NCI-H345 treated with DMSO at 0.1 percent for 48 hours (cell line): Measurements from ENCODE around the gene CENPH.
"Not testable (repeated sequence)": the region's sequence is repeated elsewhere in the genome, so short reads cannot be mapped to it uniquely, and the experiment has no call there.

Experiments used
- DNase-seq: peaks from one replicate; lab custom pipeline; 2025; ENCODE audit not compliant: unreplicated experiment; lab: John Stamatoyannopoulos, UW

CENPH gene

DNA sequence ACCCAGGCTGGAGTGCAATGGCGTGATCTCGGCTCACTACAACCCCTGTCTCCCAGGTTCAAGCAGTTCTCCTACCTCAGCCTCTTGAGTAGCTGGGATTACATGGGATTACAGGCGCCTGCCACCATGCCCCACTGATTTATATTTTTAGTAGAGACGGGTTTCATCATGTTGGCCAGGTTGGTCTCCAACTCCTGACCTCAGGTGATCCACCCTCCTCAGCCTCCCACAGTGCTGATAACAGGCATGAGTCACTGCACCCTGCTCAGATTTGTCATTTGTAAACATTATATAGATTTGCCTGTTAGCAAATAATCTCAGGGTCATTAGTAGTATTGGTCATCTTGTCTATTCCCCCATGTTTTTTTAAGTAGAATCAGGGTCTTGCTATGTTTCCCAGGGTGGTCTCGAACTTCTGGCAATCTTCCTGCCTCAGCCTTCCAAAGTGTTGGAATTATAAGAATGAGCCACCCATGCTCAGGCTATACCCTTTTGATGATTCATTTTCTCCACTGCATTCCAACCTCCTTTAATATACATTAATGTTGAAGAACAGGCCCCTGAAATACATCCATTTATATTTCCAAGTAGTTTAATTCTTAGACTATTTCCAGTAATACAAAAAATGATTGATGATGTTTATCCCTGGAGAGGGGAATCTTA lies 17.3 kb downstream of the CENPH start:
- DNase-seq, result no peak

DNA sequence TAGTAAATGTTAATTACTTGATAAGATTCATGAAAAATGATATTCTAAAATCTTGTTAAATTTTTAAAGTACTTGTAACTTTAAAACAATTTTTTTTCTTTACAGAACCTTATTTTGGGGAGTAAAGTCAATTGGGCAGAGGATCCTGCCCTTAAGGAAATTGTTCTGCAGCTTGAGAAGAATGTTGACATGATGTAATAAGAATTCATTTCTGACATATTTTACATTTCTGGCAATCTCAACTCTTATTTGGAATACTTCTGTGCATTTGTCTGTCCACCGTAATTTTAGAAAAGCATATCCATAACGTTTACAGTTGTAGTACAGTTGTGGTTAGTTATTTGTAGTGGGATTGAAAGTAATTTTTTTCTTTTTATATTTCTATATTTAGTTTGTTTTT lies 20.2 kb downstream of the CENPH start:
- no peak for DNase-seq

DNA sequence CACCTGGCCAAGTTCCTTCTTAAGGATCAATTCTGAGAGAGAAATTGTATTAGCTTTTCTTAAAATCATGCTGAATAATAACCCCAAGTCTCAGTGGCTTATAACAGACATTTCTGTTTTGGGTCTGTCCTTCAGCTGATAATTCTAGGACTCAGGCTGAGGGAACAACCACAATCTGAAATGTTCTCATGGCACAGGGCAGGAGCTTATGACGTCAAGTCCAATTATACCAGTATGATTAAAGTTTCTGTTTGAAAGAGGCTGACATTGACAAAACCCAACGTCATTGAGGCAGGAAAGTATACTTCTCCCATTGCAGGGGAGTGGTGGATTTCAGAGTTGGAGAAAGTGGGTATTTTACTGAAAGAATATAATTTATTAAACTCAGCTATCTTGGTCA lies 21.8 kb downstream of the CENPH start:
- no peak for DNase-seq

DNA sequence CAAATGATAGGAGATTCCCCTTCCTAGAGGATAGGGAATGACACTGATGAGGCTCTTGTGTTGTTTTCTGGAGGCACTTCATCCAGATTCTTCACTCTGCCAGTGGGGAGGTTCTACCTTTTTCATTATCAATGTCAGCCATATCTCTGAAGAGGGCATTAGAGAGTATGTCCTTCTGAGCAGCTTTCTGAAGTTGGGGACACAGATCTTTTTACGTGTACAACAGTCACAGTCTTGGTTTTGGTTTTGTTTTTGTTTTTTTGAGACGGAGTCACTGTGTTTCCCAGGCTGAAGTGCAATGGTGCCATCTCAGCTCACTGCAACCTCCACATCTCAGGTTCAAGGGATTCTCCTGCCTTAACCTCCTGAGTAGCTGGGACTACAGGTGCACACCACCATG lies 22.6 kb downstream of the CENPH start:
- DNase-seq, result no peak

DNA sequence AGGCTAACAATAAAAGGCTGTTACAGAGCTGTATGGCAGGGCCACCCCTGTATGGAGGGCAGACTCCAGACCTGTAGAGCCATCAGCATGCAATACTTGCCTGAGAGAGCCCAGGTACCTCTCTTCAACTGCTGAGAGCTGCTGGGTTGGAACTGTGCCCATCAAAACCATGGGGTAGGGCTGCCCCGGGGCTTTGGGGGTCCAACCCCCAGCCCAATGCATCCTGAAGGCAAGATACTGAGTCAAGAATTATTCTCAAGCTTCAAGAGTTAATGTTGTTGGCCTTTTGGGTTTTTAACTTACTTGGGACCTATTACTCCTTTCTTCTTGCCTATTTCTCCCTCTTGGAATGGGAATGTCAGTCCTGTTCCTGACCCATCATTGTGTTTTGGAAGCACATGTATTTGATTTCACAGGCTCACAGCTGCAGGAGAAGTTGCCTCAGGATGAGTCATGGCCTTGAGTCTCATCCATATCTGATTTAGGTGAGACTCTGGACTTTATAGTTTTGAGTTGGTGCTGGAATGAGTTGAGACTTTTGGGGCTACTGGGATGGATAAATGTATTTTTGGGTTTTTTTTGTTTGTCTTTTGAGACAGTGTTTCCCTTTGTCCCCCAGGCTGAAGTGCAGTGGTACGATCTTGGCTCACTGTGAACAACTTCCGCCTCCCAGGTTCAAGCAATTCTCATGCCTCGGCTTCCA lies 24.3 kb downstream of the CENPH start:
- DNase-seq, result no peak

DNA sequence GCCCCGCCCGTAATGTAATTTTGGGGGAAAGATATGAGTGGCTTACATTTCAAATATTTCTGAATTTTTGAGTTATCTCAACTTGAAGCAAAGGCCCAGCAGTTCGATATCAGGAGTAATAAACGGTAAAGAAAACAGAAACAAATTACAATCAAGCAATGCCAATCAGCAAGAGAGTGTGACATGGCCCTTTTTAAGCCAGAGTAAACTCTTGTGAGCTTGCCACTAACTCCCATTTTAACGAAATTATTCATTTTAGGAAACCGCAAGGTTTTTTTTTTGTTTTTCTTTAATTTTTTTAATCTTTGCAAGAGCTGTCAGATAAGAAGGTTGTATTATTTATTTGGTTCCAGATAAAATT lies 27.7 kb downstream of the CENPH start:
- peak; percentile 7 for DNase-seq

DNA sequence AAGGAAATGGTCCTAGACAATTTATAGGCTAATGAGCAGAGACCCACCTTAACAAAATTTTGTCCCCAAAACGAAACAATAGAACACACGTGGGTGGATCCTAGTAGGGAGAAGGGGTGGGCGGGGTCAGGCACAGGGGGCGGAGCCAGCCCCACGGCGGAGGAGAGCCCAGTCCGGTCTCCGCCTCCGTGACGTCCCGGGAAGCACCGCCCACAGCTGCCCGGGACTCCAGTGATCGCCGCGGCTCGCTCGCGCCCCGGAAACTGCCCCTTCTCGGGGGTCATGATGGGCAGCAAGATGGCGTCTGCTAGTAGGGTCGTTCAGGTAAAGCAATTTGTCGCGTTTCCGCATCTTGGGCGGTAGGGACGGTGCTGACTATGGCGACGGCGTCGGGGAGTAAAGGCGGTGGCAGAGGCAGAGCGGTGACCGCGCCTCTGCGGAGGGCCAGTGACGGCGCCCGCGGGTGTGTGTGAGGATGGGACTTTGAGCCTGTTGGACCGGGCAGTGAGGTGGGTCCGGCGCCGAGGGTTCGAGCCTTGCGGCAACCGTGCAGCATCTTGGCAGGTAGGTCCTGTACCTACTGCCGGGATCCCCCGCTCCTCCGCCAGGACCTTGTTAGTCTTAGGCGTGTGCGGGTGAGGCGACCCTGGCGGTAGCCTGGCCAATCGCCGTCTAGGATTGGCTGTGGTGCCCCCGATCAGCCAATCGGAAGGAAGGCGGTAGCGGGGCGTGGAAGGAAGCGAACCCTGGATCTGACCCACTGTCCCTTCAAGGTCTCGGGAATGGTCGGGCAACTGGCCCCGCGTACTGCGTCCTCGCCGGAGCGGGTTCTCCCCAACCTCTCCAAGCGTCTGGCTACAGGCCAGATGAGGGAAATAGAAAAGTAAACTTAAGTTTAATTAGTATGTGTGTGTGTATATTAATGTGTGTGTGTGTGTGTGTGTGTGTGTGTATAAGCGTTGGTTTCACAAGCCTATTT lies 28.5 kb downstream of the CENPH start:
- peak; percentile 77 for DNase-seq

DNA sequence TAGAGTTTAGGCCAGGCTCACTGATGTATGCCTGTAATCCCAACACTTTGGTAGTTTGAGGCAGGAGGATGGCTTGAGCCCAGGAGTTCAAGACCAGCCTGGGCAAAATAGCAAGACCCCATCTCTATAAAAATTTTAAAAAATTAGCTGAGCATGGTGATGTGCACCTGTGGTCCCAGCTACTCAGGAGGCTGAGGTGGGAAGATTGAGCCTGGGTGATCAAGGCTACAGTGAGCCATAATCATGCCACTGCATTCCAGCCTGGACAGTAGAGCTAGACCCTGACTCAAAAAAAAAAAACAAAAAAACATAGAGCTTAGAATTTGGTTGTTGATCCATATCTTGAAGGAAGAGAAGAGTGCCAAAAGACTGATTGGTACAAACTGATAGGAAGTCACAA lies 30.6 kb downstream of the CENPH start:
- no peak for DNase-seq

DNA sequence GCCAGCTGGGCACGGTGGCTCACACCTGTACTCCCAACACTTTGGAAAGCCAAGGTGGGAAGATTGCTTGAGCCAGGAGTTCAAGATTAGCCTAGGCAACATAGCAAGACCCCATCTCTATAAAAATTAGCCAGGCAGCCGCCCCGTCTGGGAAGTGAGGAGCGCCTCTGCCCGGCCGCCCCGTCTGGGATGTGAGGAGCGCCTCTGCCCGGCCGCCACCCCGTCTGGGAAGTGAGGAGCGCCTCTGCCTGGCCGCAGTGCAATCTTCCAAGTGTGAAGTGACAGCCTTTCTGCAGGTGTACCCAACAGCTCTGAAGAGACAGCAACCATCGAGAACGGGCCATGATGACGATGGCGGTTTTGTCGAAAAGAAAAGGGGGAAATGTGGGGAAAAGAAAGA lies 31.0 kb downstream of the CENPH start:
- not testable (repeated sequence) for DNase-seq

DNA sequence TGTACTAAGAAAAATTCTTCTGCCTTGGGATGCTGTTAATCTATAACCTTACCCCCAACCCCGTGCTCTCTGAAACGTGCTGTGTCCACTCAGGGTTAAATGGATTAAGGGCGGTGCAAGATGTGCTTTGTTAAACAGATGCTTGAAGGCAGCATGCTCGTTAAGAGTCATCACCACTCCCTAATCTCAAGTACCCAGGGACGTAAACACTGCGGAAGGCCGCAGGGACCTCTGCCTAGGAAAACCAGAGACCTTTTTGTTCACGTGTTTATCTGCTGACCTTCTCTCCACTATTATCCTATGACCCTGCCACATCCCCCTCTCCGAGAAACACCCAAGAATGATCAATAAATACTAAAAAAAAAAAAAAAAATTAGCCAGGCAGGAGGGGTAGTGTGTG lies 31.4 kb downstream of the CENPH start:
- DNase-seq, result not testable (repeated sequence)

DNA sequence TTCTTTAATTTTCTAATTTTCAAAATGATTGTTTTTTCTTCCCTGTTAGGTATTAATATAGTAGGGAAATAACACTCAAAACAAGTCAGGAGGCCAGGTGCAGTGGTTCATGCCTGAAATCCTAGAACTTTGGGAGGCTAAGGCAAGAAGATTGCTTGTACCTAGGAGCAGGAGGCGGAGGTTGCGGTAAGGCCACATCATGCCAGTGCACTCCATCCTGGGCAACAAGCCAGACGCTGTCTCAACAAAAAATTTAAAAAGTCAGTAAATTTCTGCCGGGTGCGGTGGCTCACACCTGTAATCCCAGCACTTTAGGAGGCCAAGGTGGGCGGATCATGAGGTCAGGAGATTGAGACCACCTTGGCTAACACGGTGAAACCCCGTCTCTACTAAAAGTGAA lies 35.1 kb downstream of the CENPH start:
- DNase-seq, result no peak

DNA sequence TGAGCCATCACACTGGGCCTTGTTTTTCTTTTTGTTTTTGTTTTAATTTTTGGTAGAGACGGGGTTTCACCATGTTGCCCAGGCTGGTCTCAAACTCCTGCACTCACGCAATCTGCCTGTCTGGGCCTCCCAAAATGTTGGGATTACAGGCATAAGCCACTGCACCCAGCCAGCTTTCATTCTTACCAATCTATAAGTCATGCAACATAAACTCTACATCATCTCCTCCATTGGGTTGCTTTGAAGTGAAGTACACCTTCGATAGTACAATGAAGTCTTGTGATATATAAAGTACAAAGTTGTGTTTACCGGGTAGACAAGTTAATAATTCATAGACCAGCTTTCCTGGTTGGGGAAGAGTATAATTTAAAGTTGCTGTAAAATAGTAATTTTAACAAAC lies 36.5 kb downstream of the CENPH start:
- no peak for DNase-seq

DNA sequence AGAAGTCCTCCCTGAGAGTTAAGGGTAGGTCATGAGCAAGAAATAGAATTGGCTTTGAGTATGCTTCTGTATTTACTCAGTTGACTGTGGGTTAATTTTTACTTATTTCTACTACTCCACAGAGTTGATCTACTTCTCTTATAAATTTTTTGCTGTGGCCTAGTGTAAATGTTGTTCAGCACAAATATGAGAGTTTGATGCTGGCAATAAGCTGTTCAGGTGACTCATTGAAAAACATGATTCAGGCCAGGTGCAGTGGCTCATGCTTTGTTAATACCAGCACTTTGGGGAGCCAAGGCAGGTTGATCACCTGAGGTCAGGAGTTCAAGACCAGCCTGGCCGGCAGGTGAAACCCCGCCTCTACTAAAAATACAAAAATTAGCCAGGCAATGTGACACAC lies 40.8 kb downstream of the CENPH start:
- DNase-seq, result no peak

DNA sequence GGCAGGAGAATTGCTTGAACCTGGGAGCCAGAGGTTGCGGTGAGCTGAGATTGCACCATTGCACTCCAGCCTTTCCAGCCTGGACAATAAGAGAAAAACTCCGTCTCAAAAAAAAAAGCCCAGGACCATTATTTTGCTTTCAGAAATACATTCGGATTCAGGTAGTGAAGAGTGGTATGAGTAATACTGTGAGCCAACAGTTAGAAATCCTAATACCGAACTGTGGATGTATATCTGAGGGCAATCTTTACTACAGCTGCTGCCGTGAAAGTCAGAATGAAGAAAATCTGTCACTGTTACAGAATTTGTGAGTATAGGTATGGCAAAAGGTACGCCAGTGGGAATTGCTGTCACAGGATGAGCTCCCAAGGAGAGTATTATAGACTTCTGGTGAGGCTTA lies 41.9 kb downstream of the CENPH start:
- no peak for DNase-seq

DNA sequence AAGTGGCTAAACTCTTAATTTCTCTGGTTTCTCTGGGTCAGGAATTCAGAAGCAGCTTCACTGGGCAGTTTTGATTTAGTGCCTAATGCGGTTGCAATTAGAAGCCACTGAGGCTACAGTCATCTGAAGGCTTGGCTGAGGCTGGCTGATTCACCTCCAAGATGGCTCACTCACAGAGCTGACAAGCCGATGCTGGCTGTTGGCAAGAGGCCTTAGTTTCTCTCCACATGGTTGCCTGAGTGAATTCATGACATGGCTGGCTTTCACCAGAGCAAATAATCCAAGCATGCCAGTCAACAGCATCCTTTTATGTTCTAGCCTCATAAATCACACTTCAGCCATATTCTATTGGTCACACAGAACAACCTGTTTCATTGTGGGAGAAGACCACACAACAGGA lies 42.5 kb downstream of the CENPH start:
- no peak for DNase-seq

DNA sequence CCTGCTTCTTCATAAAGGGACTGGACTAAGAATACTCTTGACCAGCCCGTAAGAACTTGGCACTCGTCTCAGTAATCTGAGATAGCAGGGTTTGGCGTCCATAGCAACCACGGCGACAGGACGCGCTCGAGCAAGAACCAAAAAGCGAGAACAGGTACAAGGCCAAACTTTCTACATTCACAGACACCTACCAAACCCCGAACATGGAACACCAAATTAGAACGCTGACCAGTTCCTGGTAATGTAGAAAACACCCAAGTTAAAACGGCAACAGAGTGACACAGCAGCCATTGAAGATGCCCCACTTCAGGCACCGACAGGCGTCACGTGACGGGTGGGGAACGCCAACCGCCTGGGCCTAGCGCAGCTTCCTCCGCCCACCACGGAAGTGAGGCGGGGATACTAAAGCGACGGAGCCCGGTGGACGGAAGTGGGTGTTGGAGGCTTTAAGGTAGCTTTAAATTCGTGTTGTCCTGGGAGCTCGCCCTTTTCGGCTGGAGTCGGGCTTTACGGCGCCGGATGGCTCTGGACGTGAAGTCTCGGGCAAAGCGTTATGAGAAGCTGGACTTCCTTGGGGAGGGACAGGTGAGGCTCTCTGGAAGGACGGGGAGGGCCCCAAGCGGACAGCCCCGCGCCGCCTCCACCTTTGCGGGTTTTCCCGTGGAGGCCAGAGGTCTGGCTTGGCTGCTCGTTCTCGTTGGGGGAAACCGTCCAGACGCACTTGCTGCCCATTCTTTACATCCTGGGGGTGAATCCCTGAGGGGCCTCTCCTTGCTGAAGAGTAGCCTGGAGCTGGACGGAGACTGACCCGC lies 45.3 kb downstream of the CENPH start, which contains the start of gene CDK7:
TSS of gene CDK7 (plus strand) at position 430 of the 812 bp plus-strand sequence. CDS start at position 520, 90 bp downstream.
- DNase-seq, result peak; percentile 58

DNA sequence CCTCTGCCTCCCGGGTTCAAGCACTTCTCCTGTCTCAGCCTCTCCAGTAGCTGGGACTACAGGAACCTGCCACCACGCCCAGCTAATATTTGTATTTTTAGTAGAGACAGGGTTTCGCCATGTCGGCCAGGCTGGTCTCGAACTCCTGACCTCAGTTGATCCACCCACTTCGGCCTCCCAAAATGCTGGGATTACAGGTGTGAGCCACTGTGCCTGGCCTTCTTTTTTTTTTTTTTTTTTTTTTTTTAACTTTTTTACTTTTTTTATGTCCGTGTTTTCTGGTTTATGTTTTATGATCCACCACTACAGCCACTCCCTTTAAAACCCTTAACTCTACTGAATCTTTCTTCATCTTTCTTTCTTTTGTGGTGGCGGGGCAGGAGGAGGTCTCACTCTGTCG lies 47.4 kb downstream of the CENPH start:
- DNase-seq, result not testable (repeated sequence)

DNA sequence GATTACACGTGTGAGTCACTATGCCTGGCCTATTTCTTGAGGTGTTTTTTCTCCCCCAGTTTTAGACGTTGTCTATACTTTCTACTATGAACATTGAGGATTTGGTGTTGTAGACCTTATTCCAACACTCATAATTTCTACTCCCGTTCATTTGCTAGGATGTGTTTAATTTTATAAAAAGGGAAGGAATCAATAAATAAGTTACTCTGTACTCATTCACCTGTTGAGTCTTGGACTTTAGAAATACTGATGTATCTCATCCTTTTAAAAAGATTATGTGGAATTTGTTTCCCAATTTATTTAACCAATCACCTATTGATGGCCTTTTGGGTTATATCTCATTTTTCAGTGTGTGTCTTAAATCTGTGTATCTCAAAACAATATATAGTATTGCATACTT lies 48.5 kb downstream of the CENPH start:
- DNase-seq, result no peak

DNA sequence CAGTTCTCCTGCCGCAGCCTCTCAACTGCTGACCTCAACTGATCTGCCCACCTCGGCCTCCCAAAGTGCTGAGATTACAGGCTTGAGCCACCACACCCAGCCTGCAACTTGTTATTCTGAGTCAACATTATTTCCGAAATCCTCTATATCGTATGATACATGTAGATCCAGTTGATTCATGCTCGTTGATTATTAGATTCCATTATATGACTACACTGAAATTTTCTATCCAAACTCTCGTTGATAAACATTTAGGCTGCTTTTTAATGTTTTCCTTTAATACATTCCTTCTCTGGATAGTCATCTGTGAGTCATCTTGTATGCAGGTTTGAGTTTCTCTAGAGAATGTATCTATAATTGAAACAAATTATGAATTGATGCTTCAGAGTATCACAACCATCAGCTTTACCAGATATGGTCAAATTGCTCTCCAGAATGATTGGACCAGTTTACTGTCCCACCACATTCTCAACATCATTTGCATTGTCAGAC lies 49.4 kb downstream of the CENPH start:
- DNase-seq, result no peak

DNA sequence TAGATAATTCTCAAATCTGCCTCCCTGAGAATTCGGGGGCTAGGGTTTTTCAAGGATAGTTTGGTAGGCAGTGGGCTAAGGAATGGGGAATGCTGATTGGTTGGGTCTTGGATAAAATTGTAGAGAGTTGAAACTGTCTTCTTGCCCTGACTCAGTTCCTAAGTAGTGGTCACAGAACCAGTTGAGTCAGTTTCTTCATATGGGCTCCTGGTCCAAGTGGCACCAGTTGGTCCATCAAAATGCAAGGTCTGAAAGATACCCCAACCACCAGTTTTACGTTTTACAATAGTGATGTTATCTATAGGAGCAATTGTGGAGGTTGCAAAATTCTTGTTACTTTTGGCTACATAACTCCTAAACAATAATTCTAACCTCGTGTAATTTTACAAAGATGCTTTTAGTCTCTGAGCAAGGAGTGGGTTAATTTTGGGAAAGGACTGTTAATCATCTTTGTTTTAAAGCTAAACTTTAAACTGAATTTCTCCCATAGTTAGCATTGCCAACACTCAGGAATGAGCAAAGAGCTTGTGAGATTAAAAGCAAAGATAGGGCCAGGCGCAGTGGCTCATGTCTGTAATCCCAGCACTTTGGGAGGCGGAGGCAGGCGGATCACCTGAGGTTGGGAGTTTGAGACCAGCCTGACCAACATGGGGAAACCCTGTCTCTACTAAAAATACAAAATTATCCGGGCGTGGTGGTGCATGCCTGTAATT lies 53.0 kb downstream of the CENPH start:
- DNase-seq, result no peak
